ENCODE measurements around the gene LBR. TPM values are rescaled to one million over a fixed set of nuclear protein-coding genes. Genes with fewer than 3 reads are reported as not detected.
"Not testable (repeated sequence)": the region's sequence is repeated elsewhere in the genome, so short reads cannot be mapped to it uniquely, and the experiment has no call there.

Gene LBR
- total and polyA plus RNA-seq, 12 donors, result 5.4 to 27.5 (median 14.1) TPM

DNA sequence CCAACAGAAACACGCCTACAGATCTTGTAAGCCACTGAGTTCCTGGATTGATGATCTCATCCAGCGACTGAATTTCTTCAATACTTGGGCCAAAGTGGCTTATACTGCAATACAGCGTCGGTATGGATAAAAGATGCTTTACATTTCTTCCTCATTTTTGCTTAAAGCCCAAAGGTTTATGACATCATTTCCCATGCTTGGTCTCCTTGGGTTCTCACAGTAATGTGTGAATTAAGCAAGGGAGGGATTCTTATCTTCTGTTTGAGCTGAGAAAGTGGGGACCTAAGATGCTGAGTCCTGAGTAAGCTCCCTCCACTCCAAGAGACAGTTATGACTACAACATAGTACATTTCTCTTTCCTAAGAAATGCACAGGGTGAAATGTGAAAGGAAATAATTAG lies 39.5 kb downstream of the LBR start:
- Histone ChIP-seq H3K4me1 (replicated peaks in 1 of 2) (no peaks in the 10 kb centered on the region), H3K36me3 (replicated peaks in 1 of 2) (no peaks in the 10 kb centered on the region), H3K27me3 (no peaks in the 10 kb centered on the region), H3K9me3 (replicated peaks in 1 of 3) (no peaks in the 10 kb centered on the region), H3K4me3 (no peak overlapping the region), H3K27ac (no peak overlapping the region)
- WGBS, 4 donors, result 61 to 81% (median 74%) methylated on average over 4 of the region's 4 CpGs
- TF ChIP-seq, protein P1, sequence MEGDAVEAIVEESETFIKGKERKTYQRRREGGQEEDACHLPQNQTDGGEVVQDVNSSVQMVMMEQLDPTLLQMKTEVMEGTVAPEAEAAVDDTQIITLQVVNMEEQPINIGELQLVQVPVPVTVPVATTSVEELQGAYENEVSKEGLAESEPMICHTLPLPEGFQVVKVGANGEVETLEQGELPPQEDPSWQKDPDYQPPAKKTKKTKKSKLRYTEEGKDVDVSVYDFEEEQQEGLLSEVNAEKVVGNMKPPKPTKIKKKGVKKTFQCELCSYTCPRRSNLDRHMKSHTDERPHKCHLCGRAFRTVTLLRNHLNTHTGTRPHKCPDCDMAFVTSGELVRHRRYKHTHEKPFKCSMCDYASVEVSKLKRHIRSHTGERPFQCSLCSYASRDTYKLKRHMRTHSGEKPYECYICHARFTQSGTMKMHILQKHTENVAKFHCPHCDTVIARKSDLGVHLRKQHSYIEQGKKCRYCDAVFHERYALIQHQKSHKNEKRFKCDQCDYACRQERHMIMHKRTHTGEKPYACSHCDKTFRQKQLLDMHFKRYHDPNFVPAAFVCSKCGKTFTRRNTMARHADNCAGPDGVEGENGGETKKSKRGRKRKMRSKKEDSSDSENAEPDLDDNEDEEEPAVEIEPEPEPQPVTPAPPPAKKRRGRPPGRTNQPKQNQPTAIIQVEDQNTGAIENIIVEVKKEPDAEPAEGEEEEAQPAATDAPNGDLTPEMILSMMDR (IDR thresholded peaks at IDR 0.05), result no peak
- intact Hi-C loops (cut with DNase I), result no loop called here
- DNase-seq, result no peak

DNA sequence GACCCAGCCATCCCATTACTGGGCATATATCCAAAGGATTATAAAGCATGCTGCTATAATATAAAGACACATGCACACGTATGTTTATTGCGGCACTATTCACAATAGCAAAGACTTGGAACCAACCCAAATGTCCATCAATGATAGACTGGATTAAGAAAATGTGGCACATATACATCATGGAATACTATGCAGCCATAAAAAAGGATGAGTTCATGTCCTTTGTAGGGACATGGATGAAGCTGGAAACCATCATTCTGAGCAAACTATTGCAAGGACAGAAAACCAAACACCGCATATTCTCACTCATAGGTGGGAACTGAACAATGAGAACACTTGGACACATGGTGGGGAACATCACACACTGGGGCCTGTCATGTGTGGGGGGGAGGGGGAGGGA lies 41.0 kb downstream of the LBR start:
- H3K4me1 ChIP-seq (replicated peaks in 1 of 2); H3K4me3 ChIP-seq; intact Hi-C loops (cut with DNase I); H3K27ac ChIP-seq; DNase-seq; H3K27me3 ChIP-seq; H3K36me3 ChIP-seq (replicated peaks in 1 of 2); H3K9me3 ChIP-seq (replicated peaks in 1 of 3): not testable (repeated sequence)
- WGBS, 4 donors, result 91 to 97% (median 93%) methylated on average over 3 of the region's 3 CpGs

DNA sequence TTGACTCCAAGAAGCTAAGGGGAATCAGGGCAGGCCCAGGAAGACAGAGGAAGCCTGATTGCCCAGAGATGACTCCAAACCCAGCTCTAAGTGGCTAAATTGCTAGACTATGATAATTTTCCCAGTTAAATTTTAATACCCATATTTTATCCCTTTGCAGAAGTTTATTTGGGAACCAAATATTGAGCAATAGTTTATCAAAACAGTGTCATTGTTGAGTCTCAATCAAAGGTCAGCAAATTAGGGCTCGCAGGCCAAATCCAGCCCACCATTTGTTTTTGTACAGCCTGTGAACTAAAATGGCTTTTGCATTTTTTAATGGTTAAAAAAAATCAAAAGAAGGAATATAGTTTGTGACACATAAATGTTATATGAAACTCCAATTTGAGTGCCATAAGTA lies 47.1 kb downstream of the LBR start:
- TF ChIP-seq POLR2A (IDR thresholded peaks at IDR 0.05), result no peak
- TF ChIP-seq, protein P1 (IDR thresholded peaks at IDR 0.05), result no peak
- intact Hi-C loops (cut with DNase I), result no loop called here
- Histone ChIP-seq H3K36me3 (replicated peaks in 1 of 2) (no peaks in the 10 kb centered on the region), H3K9me3 (replicated peaks in 1 of 3) (no peaks in the 10 kb centered on the region), H3K27me3 (no peaks in the 10 kb centered on the region), H3K27ac (no peak overlapping the region), H3K4me1 (replicated peaks in 1 of 2) (no peaks in the 10 kb centered on the region), H3K4me3 (no peak overlapping the region)
- WGBS, 4 donors, result 79 to 97% (median 95%) methylated on average over 1 of the region's 1 CpG
- no peak for DNase-seq

DNA sequence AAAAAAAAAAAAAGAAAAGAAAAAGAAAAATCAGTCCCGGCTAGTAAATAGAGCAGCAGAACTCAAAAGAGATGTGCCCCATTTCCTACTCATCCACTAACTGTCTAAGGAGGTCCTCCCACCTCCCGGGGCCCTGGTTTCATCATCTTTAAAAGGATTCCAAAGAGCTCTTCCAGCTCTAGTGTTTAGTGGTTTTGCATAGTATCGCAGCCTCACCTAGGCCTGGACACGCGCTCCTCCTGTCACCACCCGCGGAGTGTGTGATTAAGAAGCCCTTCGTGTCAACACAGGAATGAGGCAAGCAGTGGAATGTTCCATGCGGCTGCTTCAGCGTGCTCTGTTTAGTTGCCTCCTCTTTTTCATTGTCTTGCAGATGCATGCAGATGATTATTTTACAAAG lies 49.0 kb downstream of the LBR start:
- 53 to 60% (median 55%) methylated on average over 10 of the region's 10 CpGs for WGBS, 4 donors
- H3K27me3 ChIP-seq, result no peaks in the 10 kb centered on the region
- intact Hi-C loops (cut with DNase I), result no loop called here
- no peak overlapping the region for H3K4me3 ChIP-seq
- no peaks in the 10 kb centered on the region for H3K4me1 ChIP-seq (replicated peaks in 1 of 2)
- DNase-seq, result no peak
- no peaks in the 10 kb centered on the region for H3K36me3 ChIP-seq (replicated peaks in 1 of 2)
- no peaks in the 10 kb centered on the region for H3K9me3 ChIP-seq (replicated peaks in 1 of 3)
- H3K27ac ChIP-seq, result no peak overlapping the region
- TF ChIP-seq, protein P1 (IDR thresholded peaks at IDR 0.05), result no peak
- no peak for TF ChIP-seq POLR2A (IDR thresholded peaks at IDR 0.05)

DNA sequence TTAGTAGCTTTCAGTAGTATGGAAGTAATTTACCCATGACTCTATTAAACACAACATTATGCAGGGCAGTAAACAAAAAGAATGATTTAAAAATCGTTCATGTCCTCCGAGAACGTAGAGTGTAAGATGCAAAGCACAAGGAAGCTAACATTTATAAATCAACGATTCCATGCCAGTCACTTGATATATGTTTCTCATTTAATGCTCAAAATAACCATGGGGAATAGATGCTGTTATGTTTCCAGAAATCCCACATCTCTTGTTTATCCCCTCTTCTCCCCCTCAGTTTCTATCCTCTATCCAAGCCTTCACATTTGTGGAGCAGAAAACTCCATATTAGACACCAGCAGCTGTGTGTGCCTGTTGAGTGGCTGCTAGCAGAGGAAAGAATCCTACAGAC lies 52.8 kb downstream of the LBR start:
- intact Hi-C loops (cut with DNase I), result no loop called here
- WGBS, 4 donors, result 87 to 95% (median 91%) methylated on average over 4 of the region's 4 CpGs

More for the DNA sequence above, 52.8 kb downstream of the LBR start:
- Histone ChIP-seq H3K9me3 (replicated peaks in 1 of 3) (no peaks in the 10 kb centered on the region), H3K27ac (no peak overlapping the region), H3K4me3 (no peak overlapping the region), H3K27me3 (no peaks in the 10 kb centered on the region), H3K36me3 (replicated peaks in 1 of 2) (no peaks in the 10 kb centered on the region), H3K4me1 (replicated peaks in 1 of 2) (no peaks in the 10 kb centered on the region)
- DNase-seq, result no peak
- no peak for TF ChIP-seq POLR2A (IDR thresholded peaks at IDR 0.05)
- TF ChIP-seq, protein P1 (IDR thresholded peaks at IDR 0.05), result no peak

All from adrenal gland (tissue), 12 donors.